Measurements from ENCODE around the gene ARMCX4. TPM values are rescaled to one million over a fixed set of nuclear protein-coding genes. Genes with fewer than 3 reads are reported as not detected.

ARMCX4 gene
- polyA plus RNA-seq, 1 of the 3 experiments (the other 2 are of a cell fraction) = 3.7 TPM

- Histone ChIP-seq H3K36me3 (replicated peaks in 1 of 2; ENCODE audit: control insufficient read depth in 1 of 2, insufficient read depth in 2 of 2, low read length in 1 of 2) (no peaks in the 10 kb centered on the region), H3K4me2 (no peak overlapping the region), H3K27ac (ENCODE audit: low read depth in 2 of 2, low read length in 1 of 2) (no peak overlapping the region), H3K9me2 (no peaks in the 10 kb centered on the region), H3K4me1 (ENCODE audit: control insufficient read depth in 1 of 2, insufficient read depth in 2 of 2, low read depth in 1 of 2, low read length in 1 of 2) (no peaks in the 10 kb centered on the region), H2AFZ (ENCODE audit: low read depth) (no peak overlapping the region), H3K27me3 (ENCODE audit: insufficient read depth) (no peaks in the 10 kb centered on the region), H4K20me1 (ENCODE audit: insufficient read depth) (no peaks in the 10 kb centered on the region), H3K79me2 (ENCODE audit: insufficient read depth) (no peaks in the 10 kb centered on the region), H3K9me3 (no peaks in the 10 kb centered on the region), H3K4me3 (ENCODE audit: low read depth in 2 of 2, low read length in 1 of 2) (no peak overlapping the region), H3F3A (replicated peaks; ENCODE audit: insufficient read depth) (no peaks in the 10 kb centered on the region), H3K9ac (no peak overlapping the region)
- CTCF ChIA-PET = no interaction called here
- no peak for DNase-seq
- TF ChIP-seq RCOR1 (IDR thresholded peaks at IDR 0.05; ENCODE audit: low read length) (no peak), EP300 (IDR thresholded peaks at IDR 0.05; ENCODE audit: borderline replicate concordance in 1 of 2, low read depth in 1 of 2, low read length in 1 of 2) (no peak), RFX5 (IDR thresholded peaks at IDR 0.05; ENCODE audit: low read length) (no peak), FOXJ3 (CRISPR knock-in tag; IDR thresholded peaks at IDR 0.05) (no peak), JUND (IDR thresholded peaks at IDR 0.05) (no peak), NFIC (IDR thresholded peaks at IDR 0.05; ENCODE audit: borderline replicate concordance) (no peak), YY1 (IDR thresholded peaks at IDR 0.05; ENCODE audit: low read depth) (no peak), PBX3 (IDR thresholded peaks at IDR 0.05) (no peak), RXRA (IDR thresholded peaks at IDR 0.05; ENCODE audit: borderline replicate concordance, low read depth) (no peak), USF1 (IDR thresholded peaks at IDR 0.05; ENCODE audit: borderline replicate concordance, low read depth) (no peak), SIN3A (IDR thresholded peaks at IDR 0.05; ENCODE audit: borderline replicate concordance, low read depth, low read length) (no peak), IRF3 (IDR thresholded peaks at IDR 0.05; ENCODE audit: low read depth, low read length) (no peak), CHD2 (IDR thresholded peaks at IDR 0.05; ENCODE audit: low read length, partially characterized antibody) (no peak), MAX (IDR thresholded peaks at IDR 0.05; ENCODE audit: low read depth) (no peak), MXI1 (IDR thresholded peaks at IDR 0.05; ENCODE audit: low read depth, low read length) (no peak)
- WGBS (ENCODE audit: low lambda C conversion rate) = 9% methylated on average over 1 of the region's 2 CpGs
- POLR2A ChIA-PET = no interaction called here
Measured at GRCh38 chrX:101450085-101450484, 35.2 kb upstream of the ARMCX4 start.

GRCh38 chrX:101450961-101451360 is 34.3 kb upstream of the ARMCX4 start:
- H2AFZ ChIP-seq (ENCODE audit: low read depth) = no peak overlapping the region
- no peaks in the 10 kb centered on the region for H3K4me1 ChIP-seq (ENCODE audit: control insufficient read depth in 1 of 2, insufficient read depth in 2 of 2, low read depth in 1 of 2, low read length in 1 of 2)
- no peaks in the 10 kb centered on the region for H3K9me2 ChIP-seq
- no peaks in the 10 kb centered on the region for H3K27me3 ChIP-seq (ENCODE audit: insufficient read depth)
- no peak overlapping the region for H3K4me3 ChIP-seq (ENCODE audit: low read depth in 2 of 2, low read length in 1 of 2)
- 37% methylated on average over 2 of the region's 2 CpGs for WGBS (ENCODE audit: low lambda C conversion rate)
- no peaks in the 10 kb centered on the region for H3K79me2 ChIP-seq (ENCODE audit: insufficient read depth)
- TF ChIP-seq SMC3 (IDR thresholded peaks at IDR 0.05; ENCODE audit: low read depth, low read length) (no peak), USF1 (IDR thresholded peaks at IDR 0.05; ENCODE audit: borderline replicate concordance, low read depth) (peak; percentile 57; the same call in 1 of the 2 replicates)
- no peak overlapping the region for H3K27ac ChIP-seq (ENCODE audit: low read depth in 2 of 2, low read length in 1 of 2)
- H3K36me3 ChIP-seq (replicated peaks in 1 of 2; ENCODE audit: control insufficient read depth in 1 of 2, insufficient read depth in 2 of 2, low read length in 1 of 2) = no peaks in the 10 kb centered on the region
- POLR2A ChIA-PET = no interaction called here
- H3K4me2 ChIP-seq = no peak overlapping the region
- no peaks in the 10 kb centered on the region for H4K20me1 ChIP-seq (ENCODE audit: insufficient read depth)
- H3K9me3 ChIP-seq = no peaks in the 10 kb centered on the region
- CTCF ChIA-PET = no interaction called here
- H3F3A ChIP-seq (replicated peaks; ENCODE audit: insufficient read depth) = no peaks in the 10 kb centered on the region
- H3K9ac ChIP-seq = no peak overlapping the region
- DNase-seq = no peak

Data from SK-N-SH (cell line).